ENCODE data around the gene IL6R.
"Not testable (repeated sequence)": the region's sequence is repeated elsewhere in the genome, so short reads cannot be mapped to it uniquely, and the experiment has no call there.

IL6R gene

DNA sequence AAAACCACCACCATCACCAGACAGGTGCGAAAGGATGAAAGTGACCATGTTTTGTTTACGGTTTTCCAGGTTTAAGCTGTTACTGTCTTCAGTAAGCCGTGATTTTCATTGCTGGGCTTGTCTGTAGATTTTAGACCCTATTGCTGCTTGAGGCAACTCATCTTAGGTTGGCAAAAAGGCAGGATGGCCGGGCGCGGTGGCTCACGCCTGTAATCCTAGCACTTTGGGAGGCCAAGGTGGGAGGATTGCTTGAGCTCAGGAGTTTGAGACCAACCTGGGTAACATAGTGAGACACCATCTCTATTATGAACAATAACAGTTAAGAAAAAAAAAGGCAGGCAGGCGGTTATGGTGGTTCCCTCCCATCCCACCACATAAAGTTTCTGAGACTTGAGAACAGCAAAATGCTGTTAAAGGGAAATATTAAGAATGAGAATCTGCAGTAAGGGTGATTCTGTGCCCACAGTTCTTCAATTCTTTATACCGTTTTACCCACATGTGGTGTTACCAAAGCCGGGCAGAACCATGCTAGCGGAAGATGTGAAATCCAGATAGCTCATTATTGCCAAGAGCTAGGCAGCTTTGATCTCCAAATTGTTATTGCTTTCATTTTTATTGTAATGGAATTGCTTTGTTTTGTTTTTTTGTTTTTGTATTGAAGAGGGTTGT lies 62.4 kb downstream of the IL6R start:
- Mint-ChIP-seq H3K36me3 (ENCODE audit: low read depth) (peaks cover 3% of the 10 kb centered on the region), H3K9me3 (no peaks in the 10 kb centered on the region), H3K27me3 (no peaks in the 10 kb centered on the region), H3K27ac (no peak overlapping the region), H3K4me1 (ENCODE audit: low read depth) (peaks cover 44% of the 10 kb centered on the region), H3K4me3 (no peak overlapping the region)

DNA sequence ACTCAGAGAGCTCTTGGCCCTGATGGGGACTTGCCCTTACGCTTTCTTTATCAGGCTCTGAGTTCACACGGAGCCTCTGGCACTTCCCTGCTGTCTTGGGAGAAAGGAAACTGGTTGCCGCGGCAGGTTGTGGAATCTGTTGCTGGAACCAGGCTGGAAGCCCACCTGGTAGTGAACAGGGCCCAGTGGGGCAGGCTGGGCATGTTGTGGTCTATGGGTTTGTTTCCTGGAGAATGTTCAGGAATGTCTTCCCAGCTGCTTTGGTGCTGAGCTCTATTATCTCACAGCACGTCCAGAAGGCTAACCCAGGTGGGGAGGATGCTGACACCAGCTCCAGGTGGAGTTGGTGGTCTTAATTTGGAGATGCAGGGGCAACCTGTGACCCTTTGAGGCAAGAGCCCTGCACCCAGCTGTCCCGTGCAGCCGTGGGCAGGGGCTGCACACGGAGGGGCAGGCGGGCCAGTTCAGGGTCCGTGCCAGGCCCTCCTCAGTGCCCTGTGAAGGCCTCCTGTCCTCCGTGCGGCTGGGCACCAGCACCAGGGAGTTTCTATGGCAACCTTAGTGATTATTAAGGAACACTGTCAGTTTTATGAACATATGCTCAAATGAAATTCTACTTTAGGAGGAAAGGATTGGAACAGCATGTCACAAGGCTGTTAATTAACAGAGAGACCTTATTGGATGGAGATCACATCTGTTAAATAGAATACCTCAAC lies 63.5 kb downstream of the IL6R start:
- Mint-ChIP-seq H3K36me3 (ENCODE audit: low read depth) (peaks cover 2% of the 10 kb centered on the region), H3K27ac (no peak overlapping the region), H3K27me3 (no peaks in the 10 kb centered on the region), H3K4me3 (no peak overlapping the region), H3K4me1 (ENCODE audit: low read depth) (peaks cover 35% of the 10 kb centered on the region), H3K9me3 (no peaks in the 10 kb centered on the region)

DNA sequence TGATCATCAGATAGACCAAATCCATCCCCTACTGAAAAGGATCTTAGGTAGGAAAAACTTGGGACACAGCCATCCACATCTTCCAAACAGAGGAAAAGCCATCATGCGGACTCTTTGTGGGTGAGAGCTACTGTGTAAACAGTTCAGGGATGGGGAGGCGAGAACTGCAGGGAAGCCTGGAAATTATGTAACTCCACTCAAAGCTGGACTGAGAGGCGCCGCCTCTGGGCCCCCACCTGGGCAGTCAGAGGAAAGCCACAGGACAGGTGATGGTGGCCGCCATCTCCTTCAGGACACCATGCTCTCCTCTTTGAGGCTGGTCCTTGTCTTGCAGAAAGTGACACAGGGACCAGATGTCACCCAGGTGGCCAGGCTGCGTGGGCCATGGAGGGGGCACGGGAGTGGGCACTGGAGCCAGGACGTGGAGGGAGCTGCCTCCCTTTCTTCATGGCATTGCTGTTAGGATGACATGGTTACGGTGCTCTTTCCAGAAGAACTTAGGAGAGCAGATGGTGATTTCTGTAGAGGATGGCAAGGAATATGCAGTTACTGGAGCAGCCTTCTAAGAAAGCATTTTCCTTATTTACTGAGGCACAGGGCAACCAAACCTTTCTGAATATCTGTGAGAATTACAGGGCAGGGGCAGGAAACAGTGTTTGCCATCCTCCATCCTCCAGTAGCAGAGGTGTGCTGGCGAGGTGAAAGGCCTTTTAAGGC lies 64.9 kb downstream of the IL6R start:
- H3K4me1 Mint-ChIP-seq (ENCODE audit: low read depth) = peaks cover 23% of the 10 kb centered on the region
- H3K27me3 Mint-ChIP-seq = no peaks in the 10 kb centered on the region
- no peaks in the 10 kb centered on the region for H3K36me3 Mint-ChIP-seq (ENCODE audit: low read depth)
- no peak overlapping the region for H3K4me3 Mint-ChIP-seq
- H3K27ac Mint-ChIP-seq = no peak overlapping the region
- H3K9me3 Mint-ChIP-seq = no peaks in the 10 kb centered on the region

DNA sequence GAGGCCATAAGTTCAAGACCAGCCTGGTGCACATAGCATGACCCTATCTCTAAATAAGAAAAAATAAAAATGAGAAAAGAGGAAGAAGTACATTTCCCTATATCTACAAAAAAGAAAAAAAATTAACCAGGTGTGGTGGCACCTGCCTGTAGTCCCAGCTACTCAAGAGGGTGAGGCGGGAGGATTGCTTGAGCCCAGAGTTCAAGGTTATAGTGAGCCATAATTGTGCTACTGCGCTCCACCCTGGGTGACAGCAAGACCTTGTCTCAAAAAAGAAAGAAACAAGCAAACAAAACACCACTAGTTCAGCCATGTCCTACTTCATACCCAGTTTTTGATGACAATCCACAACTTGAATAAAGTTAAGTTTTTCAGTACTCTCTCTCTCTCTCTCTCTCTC lies 66.2 kb downstream of the IL6R start:
- H3K4me1 Mint-ChIP-seq (ENCODE audit: low read depth) = peaks cover 17% of the 10 kb centered on the region
- no peaks in the 10 kb centered on the region for H3K9me3 Mint-ChIP-seq
- no peaks in the 10 kb centered on the region for H3K27me3 Mint-ChIP-seq
- H3K4me3 Mint-ChIP-seq = no peak overlapping the region
- no peaks in the 10 kb centered on the region for H3K36me3 Mint-ChIP-seq (ENCODE audit: low read depth)
- H3K27ac Mint-ChIP-seq = no peak overlapping the region

DNA sequence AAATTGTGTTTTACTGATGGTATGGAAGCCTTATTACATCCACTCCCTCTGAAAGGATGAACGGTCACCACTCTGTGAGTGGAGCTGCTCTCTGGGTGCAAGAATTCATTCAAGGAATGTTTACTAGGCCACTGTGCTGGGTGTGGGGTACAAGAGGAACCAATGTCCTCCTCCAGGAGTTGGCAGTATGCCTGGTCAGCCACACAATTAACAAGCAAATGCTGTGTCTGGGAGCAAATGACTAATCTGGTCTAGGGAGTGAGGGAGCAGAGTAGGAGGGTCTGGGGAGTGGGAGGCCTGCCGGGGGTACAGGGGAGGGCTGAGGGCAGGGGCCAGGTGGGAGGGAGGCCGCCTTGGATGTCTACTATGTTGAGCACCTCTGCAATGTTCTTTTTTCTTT lies 69.7 kb downstream of the IL6R start:
- no peaks in the 10 kb centered on the region for H3K9me3 Mint-ChIP-seq

DNA sequence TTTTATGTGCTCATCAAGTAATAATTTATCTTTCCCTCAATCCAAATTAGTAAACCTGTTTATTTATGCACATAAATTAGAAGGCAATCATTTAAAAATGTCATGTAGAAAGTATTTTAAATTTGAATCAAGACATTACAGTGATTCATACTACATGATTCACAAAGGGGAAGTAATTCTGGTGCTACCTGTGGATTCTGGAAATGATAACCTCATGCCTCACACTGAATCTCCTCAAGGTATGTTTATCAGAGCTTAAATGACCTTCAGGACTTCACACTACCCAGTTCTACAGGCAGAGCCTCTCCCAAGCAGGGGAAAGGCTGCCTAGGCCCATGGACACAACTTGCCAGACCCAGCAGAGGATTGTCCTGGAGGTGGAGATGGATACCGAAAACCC lies 71.6 kb downstream of the IL6R start:
- Mint-ChIP-seq H3K9me3 (no peaks in the 10 kb centered on the region), H3K27me3 (no peaks in the 10 kb centered on the region), H3K27ac (no peak overlapping the region), H3K4me1 (ENCODE audit: low read depth) (peaks cover 5% of the 10 kb centered on the region), H3K4me3 (no peak overlapping the region), H3K36me3 (ENCODE audit: low read depth) (no peaks in the 10 kb centered on the region)

More for the DNA sequence above, 69.7 kb downstream of the IL6R start:
- no peaks in the 10 kb centered on the region for H3K27me3 Mint-ChIP-seq
- H3K27ac Mint-ChIP-seq = no peak overlapping the region
- H3K4me3 Mint-ChIP-seq = no peak overlapping the region
- peaks cover 2% of the 10 kb centered on the region for H3K4me1 Mint-ChIP-seq (ENCODE audit: low read depth)
- no peaks in the 10 kb centered on the region for H3K36me3 Mint-ChIP-seq (ENCODE audit: low read depth)

DNA sequence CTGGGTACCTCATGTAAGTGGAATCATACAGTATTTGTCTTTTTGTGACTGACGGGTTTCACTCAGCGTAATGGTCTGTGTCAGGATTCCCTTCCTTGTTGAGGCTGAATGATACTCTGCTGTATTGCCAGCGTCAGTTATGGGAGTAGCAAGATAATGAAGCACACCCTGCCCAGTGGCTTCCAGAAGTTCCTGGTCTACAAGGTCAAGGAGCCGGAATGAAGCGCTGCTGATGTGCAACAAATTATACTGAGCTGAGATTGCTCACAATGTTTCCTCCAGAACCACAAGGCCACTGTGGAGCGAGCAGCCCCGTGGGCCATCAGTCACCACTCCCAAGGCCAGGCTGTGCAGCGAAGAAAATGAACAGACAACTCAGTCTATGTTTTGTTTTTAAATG lies 72.9 kb downstream of the IL6R start:
- H3K4me3 Mint-ChIP-seq = no peak overlapping the region
- H3K36me3 Mint-ChIP-seq (ENCODE audit: low read depth) = no peaks in the 10 kb centered on the region
- H3K4me1 Mint-ChIP-seq (ENCODE audit: low read depth) = peaks cover 5% of the 10 kb centered on the region
- no peak overlapping the region for H3K27ac Mint-ChIP-seq
- H3K9me3 Mint-ChIP-seq = no peaks in the 10 kb centered on the region
- H3K27me3 Mint-ChIP-seq = no peaks in the 10 kb centered on the region

DNA sequence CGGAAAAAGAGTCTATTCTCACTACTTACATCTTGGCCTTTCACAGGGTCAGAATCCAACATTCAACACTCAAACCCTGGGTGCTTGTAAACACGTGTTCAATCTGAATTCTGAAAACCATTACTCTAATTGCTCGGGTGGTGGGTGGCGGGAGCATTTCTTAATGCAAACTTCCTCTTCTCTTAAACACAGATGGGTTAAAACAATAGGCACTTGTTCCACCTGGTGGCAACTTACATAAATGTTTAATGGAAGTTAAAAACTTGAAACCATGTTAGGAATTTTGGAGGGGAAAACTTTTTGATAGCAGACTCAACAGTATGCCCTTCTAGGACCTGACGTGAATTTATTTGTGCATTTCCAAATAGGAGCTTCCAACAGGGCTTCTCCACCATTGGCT lies 73.5 kb downstream of the IL6R start:
- Mint-ChIP-seq H3K27ac (no peak overlapping the region), H3K4me1 (ENCODE audit: low read depth) (peaks cover 5% of the 10 kb centered on the region), H3K9me3 (no peaks in the 10 kb centered on the region), H3K27me3 (no peaks in the 10 kb centered on the region), H3K36me3 (ENCODE audit: low read depth) (no peaks in the 10 kb centered on the region), H3K4me3 (no peak overlapping the region)

DNA sequence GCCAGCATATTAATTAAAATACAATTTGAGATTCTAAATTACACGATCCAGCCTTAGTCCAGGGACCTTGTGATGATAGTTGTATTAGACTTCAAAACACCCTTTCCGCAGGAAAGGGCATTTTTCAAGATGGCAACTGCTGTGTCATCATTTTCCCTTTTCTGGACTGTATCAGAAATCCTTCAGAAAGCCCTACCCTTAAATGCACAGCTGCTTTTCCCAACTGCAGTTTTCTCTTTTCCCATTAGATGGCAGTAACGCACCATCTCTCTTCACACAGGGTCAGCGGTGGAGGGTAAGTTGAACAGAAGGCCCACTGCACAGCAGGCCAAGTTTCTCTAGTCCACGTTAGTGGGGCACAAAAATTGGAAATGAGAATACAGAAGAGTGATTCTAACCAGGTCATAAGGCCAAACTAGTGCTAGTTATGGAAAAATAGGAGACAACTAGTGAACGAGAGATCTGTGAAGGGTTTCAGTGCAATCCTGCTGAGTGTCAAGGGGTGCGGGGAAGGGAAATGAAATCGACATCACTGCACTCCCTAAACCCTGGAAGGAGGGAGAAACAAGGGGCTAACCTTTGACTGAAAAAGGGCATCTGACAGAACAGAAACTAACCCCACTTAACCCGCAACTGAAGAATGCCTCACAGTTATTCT lies 74.8 kb downstream of the IL6R start:
- Mint-ChIP-seq H3K9me3 (no peaks in the 10 kb centered on the region), H3K27me3 (no peaks in the 10 kb centered on the region), H3K4me1 (ENCODE audit: low read depth) (peaks cover 5% of the 10 kb centered on the region), H3K36me3 (ENCODE audit: low read depth) (no peaks in the 10 kb centered on the region), H3K4me3 (no peak overlapping the region), H3K27ac (no peak overlapping the region)

DNA sequence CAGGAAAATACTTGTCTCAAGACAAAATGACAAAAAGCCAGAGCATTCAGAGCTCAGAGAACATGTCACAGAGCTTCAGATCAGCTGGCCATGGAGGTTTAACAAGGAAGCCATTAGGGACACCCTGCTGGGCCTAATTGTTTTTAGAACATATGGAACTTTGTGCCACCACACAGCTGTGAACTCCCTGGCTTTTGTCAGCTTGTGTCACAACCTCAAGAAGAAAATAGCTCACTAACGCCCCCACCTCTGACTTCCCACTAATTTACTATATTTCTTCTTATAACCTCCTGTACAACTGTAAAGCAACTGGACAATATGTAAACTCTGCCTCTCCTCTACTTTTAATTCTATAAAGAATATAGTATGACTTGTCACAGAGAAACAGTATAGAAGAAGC lies 75.9 kb downstream of the IL6R start:
- Mint-ChIP-seq H3K9me3 (no peaks in the 10 kb centered on the region), H3K36me3 (ENCODE audit: low read depth) (no peaks in the 10 kb centered on the region), H3K4me3 (no peak overlapping the region), H3K4me1 (ENCODE audit: low read depth) (peaks cover 5% of the 10 kb centered on the region), H3K27me3 (no peaks in the 10 kb centered on the region), H3K27ac (no peak overlapping the region)

DNA sequence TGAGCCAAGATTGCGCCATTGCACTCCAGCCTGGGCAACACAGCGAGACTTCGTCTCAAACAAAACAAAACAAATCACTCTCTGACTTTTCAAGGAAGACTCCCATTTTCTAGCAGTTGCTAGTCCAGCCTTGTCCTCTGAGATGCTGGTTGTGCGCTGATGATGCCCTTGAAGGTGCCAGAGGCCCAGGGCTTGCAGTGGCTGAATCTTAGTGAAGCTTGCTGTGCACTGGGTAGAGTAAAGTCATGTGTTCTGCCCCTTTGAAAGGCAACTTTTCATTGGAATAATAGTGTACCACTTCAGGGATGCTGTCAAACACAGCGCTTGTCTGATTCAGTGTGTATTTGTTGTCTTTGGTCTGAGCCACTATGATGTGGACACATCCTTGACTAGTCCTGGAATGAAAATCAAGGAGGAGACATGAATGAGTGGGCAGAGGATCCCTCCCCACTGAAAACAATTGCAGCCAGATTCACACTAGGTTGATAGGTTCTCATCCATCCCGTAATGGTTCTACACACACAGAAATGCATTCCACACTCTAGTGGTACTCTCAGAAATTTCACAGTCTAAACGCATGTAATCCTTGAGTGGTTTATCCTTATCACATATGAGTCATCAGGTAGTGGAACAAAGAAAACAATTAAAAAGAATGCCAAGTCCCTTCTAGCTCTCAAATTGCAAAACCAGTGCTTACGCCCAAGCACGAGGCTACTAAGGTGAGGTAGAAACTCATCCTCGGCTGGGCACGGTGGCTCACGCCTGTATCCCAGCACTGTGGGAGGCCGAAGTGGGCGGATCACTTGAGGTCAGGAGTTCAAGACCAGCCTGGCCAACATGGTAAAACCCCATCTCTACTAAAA lies 79.0 kb downstream of the IL6R start:
- no peak overlapping the region for H3K27ac Mint-ChIP-seq
- H3K36me3 Mint-ChIP-seq (ENCODE audit: low read depth) = no peaks in the 10 kb centered on the region
- H3K9me3 Mint-ChIP-seq = no peaks in the 10 kb centered on the region
- no peaks in the 10 kb centered on the region for H3K27me3 Mint-ChIP-seq
- no peak overlapping the region for H3K4me3 Mint-ChIP-seq
- H3K4me1 Mint-ChIP-seq (ENCODE audit: low read depth) = peaks cover 5% of the 10 kb centered on the region

DNA sequence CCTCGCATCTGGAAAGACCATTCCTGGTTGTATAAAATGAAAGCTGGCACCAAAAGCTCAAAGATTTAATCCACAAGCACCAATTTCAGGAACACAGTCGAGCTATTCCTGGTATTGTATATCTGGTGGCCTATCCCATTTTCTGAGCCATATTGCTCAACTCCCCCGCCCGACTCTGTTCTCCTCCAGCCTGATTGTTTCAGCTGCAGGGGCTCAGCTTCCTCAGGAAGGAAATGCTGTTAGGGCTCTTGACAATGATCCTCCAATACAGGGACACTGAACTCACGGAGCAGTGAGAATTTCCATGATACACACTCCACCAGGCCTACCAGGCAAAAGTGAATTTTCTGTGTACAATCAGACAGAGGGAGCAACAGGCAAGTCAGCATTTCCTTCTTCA lies 80.0 kb downstream of the IL6R start:
- H3K27ac Mint-ChIP-seq = no peak overlapping the region
- H3K27me3 Mint-ChIP-seq = no peaks in the 10 kb centered on the region
- H3K4me3 Mint-ChIP-seq = no peak overlapping the region
- H3K9me3 Mint-ChIP-seq = no peaks in the 10 kb centered on the region
- no peaks in the 10 kb centered on the region for H3K4me1 Mint-ChIP-seq (ENCODE audit: low read depth)
- no peaks in the 10 kb centered on the region for H3K36me3 Mint-ChIP-seq (ENCODE audit: low read depth)

DNA sequence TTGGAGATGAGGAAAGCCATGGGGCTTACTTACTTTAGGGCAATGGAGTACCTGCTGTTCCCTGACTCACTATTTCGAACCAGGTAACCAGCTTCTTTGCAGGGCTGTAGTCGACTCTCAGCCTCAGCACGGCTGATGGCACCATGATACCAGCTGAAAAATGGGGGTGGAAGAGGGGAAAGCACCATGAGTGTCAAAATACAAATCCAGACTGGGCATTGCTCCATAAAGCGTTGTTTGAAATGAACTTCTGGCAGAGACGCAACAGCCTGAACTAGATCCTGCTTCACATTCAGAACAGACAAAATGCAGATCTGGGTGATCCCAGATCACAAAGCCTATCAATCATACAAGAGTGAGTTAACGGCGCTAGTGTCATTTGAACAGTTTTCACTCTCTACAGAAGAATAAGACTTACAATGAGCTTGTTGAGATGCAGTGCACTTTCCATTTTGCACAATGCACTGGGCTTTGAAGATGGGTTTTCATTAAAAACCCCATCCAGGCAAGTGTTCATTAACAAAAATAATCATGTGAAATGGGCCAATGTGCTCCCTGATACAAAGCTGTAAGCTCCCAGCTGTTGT lies 80.9 kb downstream of the IL6R start:
- H3K36me3 Mint-ChIP-seq (ENCODE audit: low read depth) = no peaks in the 10 kb centered on the region
- no peak overlapping the region for H3K27ac Mint-ChIP-seq
- H3K27me3 Mint-ChIP-seq = peaks cover 3% of the 10 kb centered on the region
- H3K4me3 Mint-ChIP-seq = no peak overlapping the region
- H3K9me3 Mint-ChIP-seq = no peaks in the 10 kb centered on the region
- H3K4me1 Mint-ChIP-seq (ENCODE audit: low read depth) = peaks cover 4% of the 10 kb centered on the region

DNA sequence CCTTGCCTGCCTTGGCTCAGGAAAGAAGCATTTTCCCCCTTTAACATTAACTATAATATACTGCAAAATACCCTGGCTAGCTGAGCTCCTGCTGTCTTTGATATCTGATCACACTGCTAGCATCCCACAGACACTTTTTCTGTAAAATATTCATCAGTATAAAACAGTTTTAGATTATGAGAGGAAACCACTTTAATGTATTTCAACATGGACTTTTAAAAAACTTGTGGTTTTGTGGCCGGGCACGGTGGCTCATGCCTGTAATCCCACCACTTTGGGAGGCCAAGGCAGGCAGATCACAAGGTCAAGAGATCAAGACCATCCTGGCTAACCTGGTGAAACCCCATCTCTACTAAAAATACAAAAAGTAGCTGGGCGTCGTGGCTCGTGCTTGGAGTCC lies 81.6 kb downstream of the IL6R start:
- H3K27me3 Mint-ChIP-seq; H3K4me1 Mint-ChIP-seq (ENCODE audit: low read depth); H3K27ac Mint-ChIP-seq; H3K9me3 Mint-ChIP-seq; H3K36me3 Mint-ChIP-seq (ENCODE audit: low read depth); H3K4me3 Mint-ChIP-seq: not testable (repeated sequence)

Data from stimulated activated naive CD8-positive, alpha-beta T cell treated with anti-CD3 and anti-CD28 coated beads, Interleukin-15, Interleukin-2, amounts not matched to agents 100 ng/mL and 50 ng/mL, for 24 hours (primary cell).